HepG2 (cell line): ENCODE results near the gene UBAP2L. TPM values are rescaled to one million over a fixed set of nuclear protein-coding genes. Genes with fewer than 3 reads are reported as not detected.

Experiments
- CENPT ChIP-seq: sonication (generic); formaldehyde crosslinking; IDR thresholded peaks from 2 replicates; pipeline ENCODE4 v1.8.0; 2022; ENCODE audit warnings: low read depth, mild to moderate bottlenecking, moderate library complexity, missing genetic modification reagents
- HMGA1 ChIP-seq: sonication (generic); formaldehyde crosslinking; conservative IDR thresholded peaks from 2 replicates; pipeline ENCODE4 v1.4.0; 2020; ENCODE audit warnings: missing genetic modification reagents
- KLF15 ChIP-seq: sonication (generic); formaldehyde crosslinking; IDR thresholded peaks from 2 replicates; pipeline ENCODE4 v1.8.1; 2023; ENCODE audit warnings: borderline replicate concordance, mild to moderate bottlenecking, inconsistent platforms, missing genetic modification reagents, mixed read lengths
- MED1 ChIP-seq: sonication (generic); formaldehyde crosslinking; IDR thresholded peaks from 2 replicates; pipeline ENCODE4 v1.4.0; 2020; ENCODE audit warnings: missing genetic modification reagents
- MED8 ChIP-seq: sonication (generic); formaldehyde crosslinking; IDR thresholded peaks from 2 replicates; pipeline ENCODE4 v1.8.1; 2023; ENCODE audit warnings: mild to moderate bottlenecking, missing genetic modification reagents; ENCODE audit not compliant: insufficient replicate concordance
- MEF2D ChIP-seq: sonication (generic); formaldehyde crosslinking; IDR thresholded peaks from 2 replicates; pipeline ENCODE4 v1.5.1; 2020; ENCODE audit warnings: mild to moderate bottlenecking, missing genetic modification reagents
- RBM22 ChIP-seq: fragments of 200-400 bp; formaldehyde crosslinking; optimal IDR thresholded peaks from 2 replicates; pipeline ENCODE3; 2017; ENCODE audit warnings: mild to moderate bottlenecking, low read length, moderate library complexity
- SRF ChIP-seq: IDR thresholded peaks from 2 replicates; pipeline ENCODE4 v1.6.1; 2011; ENCODE audit warnings: mild to moderate bottlenecking, low read depth, low read length, moderate library complexity
- YY1 ChIP-seq: IDR thresholded peaks from 2 replicates; pipeline ENCODE4 v1.6.1; 2011; ENCODE audit warnings: low read length, low read depth, moderate library complexity, mild to moderate bottlenecking; ENCODE audit not compliant: insufficient read depth, insufficient replicate concordance
- ZNF230 ChIP-seq: sonication (generic); formaldehyde crosslinking; IDR thresholded peaks from 2 replicates; pipeline ENCODE4 v1.4.0; 2020; ENCODE audit warnings: mild to moderate bottlenecking, missing genetic modification reagents
- ZNF350 ChIP-seq: sonication (generic); formaldehyde crosslinking; IDR thresholded peaks from 2 replicates; pipeline ENCODE4 v1.4.0; 2020; ENCODE audit warnings: mild to moderate bottlenecking, low read depth, missing genetic modification reagents, borderline replicate concordance
- ZNF441 ChIP-seq: sonication (generic); formaldehyde crosslinking; IDR thresholded peaks from 2 replicates; pipeline ENCODE4 v1.7.0; 2021; ENCODE audit warnings: missing genetic modification reagents, borderline replicate concordance
- ZNF607 ChIP-seq: sonication (generic); formaldehyde crosslinking; IDR thresholded peaks from 2 replicates; pipeline ENCODE4 v1.5.1; 2020; ENCODE audit warnings: missing genetic modification reagents, mild to moderate bottlenecking, borderline replicate concordance
- ZNF629 ChIP-seq: sonication (generic); formaldehyde crosslinking; conservative IDR thresholded peaks from 2 replicates; pipeline ENCODE4 v1.5.0; 2020; ENCODE audit warnings: missing genetic modification reagents
- ZNF749 ChIP-seq: sonication (generic); formaldehyde crosslinking; IDR thresholded peaks from 2 replicates; pipeline ENCODE4 v1.8.0; 2022; ENCODE audit warnings: mild to moderate bottlenecking, missing genetic modification reagents, moderate library complexity, borderline replicate concordance
- polyA plus RNA-seq, 8 experiments: library from polyadenylated mRNA; depleted of rRNA in 3 of 8; stranded (reverse) in 7 of 8; unstranded in 1 of 8; fragments of >200 nt; fragmentation: Illumina TruSeq in 4 of 8; extraction: Trizol in 4 of 8; gene quantifications; 2 replicates each; pipeline versions ENCODE4 v1.2.1 to v1.2.3, GENCODE V29; 2011 to 2016; ENCODE audit warnings: low read depth in 4 of 8, missing spikeins in 1 of 8, mixed read lengths in 1 of 8; ENCODE audit not compliant: insufficient read depth in 1 of 8
- total RNA-seq, 5 experiments: library from RNA; depleted of rRNA; stranded (reverse); fragments of >200 nt; fragmentation: Illumina TruSeq; extraction: Trizol; gene quantifications; 2 replicates each; pipeline ENCODE4 v1.2.3, GENCODE V29; 2016; ENCODE audit warnings: low read depth in 1 of 5
- TF ChIP-seq, protein P1 (sequence below): sonication (generic); formaldehyde crosslinking; IDR thresholded peaks from 2 replicates; pipeline ENCODE4 v1.8.1; 2023; ENCODE audit warnings: mild to moderate bottlenecking, missing genetic modification reagents
- TF ChIP-seq, protein P2 (sequence below): sonication (generic); formaldehyde crosslinking; IDR thresholded peaks from 2 replicates; pipeline ENCODE4 v1.5.0; 2020; ENCODE audit warnings: mild to moderate bottlenecking, missing genetic modification reagents, moderate library complexity
- TF ChIP-seq, protein P3 (sequence below): sonication (generic); formaldehyde crosslinking; IDR thresholded peaks from 2 replicates; pipeline ENCODE4 v1.9.0; 2022; ENCODE audit warnings: missing genetic modification reagents, mild to moderate bottlenecking, borderline replicate concordance
- TF ChIP-seq, protein P4 (sequence below): sonication (generic); formaldehyde crosslinking; IDR thresholded peaks from 2 replicates; pipeline ENCODE4 v1.4.0; 2020; ENCODE audit warnings: missing genetic modification reagents
- TF ChIP-seq, protein P5 (sequence below): conservative IDR thresholded peaks from 2 replicates; pipeline ENCODE4 v1.6.1; 2018; ENCODE audit warnings: missing genetic modification reagents

Gene UBAP2L
- total and polyA plus RNA-seq, 2 of the 13 experiments (the other 11 are each of a cell fraction or from before 2014, with no cell fraction given), result 74.2 to 159 TPM

DNA sequence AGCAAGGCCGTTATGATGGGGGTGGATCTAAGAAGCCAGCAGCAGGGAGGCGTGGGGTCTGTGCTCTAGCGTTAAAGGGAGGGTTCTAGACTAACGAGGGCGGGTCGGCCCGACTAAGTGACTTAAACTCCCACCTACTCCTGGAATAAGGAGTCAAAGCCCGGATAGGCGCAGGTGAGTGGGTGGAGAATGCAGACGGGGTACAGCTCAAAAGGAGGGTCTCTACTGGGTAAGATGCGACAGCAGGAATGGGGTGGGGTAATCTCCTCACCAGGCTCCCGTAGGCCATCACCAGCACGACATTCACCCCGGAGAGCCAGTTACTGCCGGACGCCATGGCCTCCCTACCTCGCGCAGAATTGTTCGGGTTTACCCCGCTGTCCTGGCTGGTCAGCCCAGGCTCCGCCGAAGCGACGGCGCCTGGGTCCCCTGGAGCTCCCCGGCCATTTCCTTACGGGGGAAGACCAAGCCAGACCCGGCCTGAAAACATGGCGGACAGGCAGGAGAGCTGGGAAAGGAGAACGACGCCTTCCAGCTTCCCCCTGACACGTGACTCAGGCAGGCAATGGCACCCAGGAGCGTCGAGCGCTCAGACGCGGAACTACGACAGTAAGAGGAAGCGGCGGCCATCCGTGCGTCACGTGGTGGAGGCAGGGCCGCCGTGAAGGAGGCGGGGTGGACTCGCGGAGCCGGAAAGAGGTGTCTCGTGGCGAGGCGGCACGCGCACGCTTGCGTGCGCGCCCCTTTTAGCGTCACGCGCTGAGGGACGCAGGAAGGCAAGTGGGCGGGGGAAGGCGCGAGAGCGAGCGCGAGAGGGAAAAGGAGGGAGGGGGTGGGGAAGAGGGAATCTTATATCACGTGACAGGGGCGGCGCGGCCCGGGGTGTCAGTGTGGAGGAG, at the start of gene UBAP2L (continued):
- TF ChIP-seq ZNF629, result peak; percentile 40
- TF ChIP-seq, protein P1, sequence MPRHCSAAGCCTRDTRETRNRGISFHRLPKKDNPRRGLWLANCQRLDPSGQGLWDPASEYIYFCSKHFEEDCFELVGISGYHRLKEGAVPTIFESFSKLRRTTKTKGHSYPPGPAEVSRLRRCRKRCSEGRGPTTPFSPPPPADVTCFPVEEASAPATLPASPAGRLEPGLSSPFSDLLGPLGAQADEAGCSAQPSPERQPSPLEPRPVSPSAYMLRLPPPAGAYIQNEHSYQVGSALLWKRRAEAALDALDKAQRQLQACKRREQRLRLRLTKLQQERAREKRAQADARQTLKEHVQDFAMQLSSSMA (CRISPR knock-in tag), result peak; percentile 69; the same call in 1 of the 2 replicates
- TF ChIP-seq MEF2D (CRISPR knock-in tag), result peak; percentile 93
- no peak for TF ChIP-seq HMGA1 (CRISPR knock-in tag)
- peak; percentile 87; the same call in 1 of the 2 replicates for TF ChIP-seq ZNF441 (CRISPR knock-in tag)
- peak; percentile 71 for TF ChIP-seq MED8 (CRISPR knock-in tag)
- TF ChIP-seq CENPT, result no peak
- TF ChIP-seq, protein P2, sequence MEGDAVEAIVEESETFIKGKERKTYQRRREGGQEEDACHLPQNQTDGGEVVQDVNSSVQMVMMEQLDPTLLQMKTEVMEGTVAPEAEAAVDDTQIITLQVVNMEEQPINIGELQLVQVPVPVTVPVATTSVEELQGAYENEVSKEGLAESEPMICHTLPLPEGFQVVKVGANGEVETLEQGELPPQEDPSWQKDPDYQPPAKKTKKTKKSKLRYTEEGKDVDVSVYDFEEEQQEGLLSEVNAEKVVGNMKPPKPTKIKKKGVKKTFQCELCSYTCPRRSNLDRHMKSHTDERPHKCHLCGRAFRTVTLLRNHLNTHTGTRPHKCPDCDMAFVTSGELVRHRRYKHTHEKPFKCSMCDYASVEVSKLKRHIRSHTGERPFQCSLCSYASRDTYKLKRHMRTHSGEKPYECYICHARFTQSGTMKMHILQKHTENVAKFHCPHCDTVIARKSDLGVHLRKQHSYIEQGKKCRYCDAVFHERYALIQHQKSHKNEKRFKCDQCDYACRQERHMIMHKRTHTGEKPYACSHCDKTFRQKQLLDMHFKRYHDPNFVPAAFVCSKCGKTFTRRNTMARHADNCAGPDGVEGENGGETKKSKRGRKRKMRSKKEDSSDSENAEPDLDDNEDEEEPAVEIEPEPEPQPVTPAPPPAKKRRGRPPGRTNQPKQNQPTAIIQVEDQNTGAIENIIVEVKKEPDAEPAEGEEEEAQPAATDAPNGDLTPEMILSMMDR (CRISPR knock-in tag), result 0 out of 2 replicates have a peak, but pooled peaks have one; percentile 4
- TF ChIP-seq ZNF607 (CRISPR knock-in tag), result peak; percentile 95
- 0 out of 2 replicates have a peak, but pooled peaks have one; percentile 22 for TF ChIP-seq KLF15 (CRISPR knock-in tag)
- no peak for TF ChIP-seq RBM22
- TF ChIP-seq ZNF749 (CRISPR knock-in tag), result peak; percentile 89
- TF ChIP-seq ZNF230 (CRISPR knock-in tag), result 0 out of 2 replicates have a peak, but pooled peaks have one; percentile 29
- peak; percentile 96 for TF ChIP-seq YY1
- peak; percentile 88 for TF ChIP-seq MED1 (CRISPR knock-in tag)
- TF ChIP-seq SRF, result 0 out of 2 replicates have a peak, but pooled peaks have one; percentile 4
- peak; percentile 80 for TF ChIP-seq ZNF350 (CRISPR knock-in tag)
- TF ChIP-seq, protein P3, sequence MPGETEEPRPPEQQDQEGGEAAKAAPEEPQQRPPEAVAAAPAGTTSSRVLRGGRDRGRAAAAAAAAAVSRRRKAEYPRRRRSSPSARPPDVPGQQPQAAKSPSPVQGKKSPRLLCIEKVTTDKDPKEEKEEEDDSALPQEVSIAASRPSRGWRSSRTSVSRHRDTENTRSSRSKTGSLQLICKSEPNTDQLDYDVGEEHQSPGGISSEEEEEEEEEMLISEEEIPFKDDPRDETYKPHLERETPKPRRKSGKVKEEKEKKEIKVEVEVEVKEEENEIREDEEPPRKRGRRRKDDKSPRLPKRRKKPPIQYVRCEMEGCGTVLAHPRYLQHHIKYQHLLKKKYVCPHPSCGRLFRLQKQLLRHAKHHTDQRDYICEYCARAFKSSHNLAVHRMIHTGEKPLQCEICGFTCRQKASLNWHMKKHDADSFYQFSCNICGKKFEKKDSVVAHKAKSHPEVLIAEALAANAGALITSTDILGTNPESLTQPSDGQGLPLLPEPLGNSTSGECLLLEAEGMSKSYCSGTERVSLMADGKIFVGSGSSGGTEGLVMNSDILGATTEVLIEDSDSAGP (CRISPR knock-in tag), result peak; percentile 92
- TF ChIP-seq, protein P4, sequence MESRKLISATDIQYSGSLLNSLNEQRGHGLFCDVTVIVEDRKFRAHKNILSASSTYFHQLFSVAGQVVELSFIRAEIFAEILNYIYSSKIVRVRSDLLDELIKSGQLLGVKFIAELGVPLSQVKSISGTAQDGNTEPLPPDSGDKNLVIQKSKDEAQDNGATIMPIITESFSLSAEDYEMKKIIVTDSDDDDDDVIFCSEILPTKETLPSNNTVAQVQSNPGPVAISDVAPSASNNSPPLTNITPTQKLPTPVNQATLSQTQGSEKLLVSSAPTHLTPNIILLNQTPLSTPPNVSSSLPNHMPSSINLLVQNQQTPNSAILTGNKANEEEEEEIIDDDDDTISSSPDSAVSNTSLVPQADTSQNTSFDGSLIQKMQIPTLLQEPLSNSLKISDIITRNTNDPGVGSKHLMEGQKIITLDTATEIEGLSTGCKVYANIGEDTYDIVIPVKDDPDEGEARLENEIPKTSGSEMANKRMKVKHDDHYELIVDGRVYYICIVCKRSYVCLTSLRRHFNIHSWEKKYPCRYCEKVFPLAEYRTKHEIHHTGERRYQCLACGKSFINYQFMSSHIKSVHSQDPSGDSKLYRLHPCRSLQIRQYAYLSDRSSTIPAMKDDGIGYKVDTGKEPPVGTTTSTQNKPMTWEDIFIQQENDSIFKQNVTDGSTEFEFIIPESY, result no peak
- TF ChIP-seq, protein P5, sequence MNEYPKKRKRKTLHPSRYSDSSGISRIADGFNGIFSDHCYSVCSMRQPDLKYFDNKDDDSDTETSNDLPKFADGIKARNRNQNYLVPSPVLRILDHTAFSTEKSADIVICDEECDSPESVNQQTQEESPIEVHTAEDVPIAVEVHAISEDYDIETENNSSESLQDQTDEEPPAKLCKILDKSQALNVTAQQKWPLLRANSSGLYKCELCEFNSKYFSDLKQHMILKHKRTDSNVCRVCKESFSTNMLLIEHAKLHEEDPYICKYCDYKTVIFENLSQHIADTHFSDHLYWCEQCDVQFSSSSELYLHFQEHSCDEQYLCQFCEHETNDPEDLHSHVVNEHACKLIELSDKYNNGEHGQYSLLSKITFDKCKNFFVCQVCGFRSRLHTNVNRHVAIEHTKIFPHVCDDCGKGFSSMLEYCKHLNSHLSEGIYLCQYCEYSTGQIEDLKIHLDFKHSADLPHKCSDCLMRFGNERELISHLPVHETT (CRISPR knock-in tag), result peak; percentile 92; the same call in 1 of the 2 replicates
